Subcutaneous adipose tissue (tissue), 4 donors: ENCODE results near the gene LITAFD. TPM values are rescaled to one million over a fixed set of nuclear protein-coding genes. Genes with fewer than 3 reads are reported as not detected.

Experiments
- CTCF ChIP-seq: fragments of 450-650 bp; IDR thresholded peaks from one replicate; pipeline ENCODE4 v1.5.1; 2016; ENCODE audit warnings: low read depth, mild to moderate bottlenecking, control low read depth, antibody characterized with exemption, moderate library complexity
- total RNA-seq, 4 donors: library from RNA; depleted of rRNA; stranded (reverse); fragments of >200 nt; gene quantifications; one replicate each; pipeline ENCODE4 v1.1.0, GENCODE V29; 2016

LITAFD gene
- total RNA-seq, 4 donors from 2014 or later, result not detected

- no peak for TF ChIP-seq CTCF
Observed at GRCh38 chr16:8892101-8892575, 10.0 kb downstream of the LITAFD start.

DNA sequence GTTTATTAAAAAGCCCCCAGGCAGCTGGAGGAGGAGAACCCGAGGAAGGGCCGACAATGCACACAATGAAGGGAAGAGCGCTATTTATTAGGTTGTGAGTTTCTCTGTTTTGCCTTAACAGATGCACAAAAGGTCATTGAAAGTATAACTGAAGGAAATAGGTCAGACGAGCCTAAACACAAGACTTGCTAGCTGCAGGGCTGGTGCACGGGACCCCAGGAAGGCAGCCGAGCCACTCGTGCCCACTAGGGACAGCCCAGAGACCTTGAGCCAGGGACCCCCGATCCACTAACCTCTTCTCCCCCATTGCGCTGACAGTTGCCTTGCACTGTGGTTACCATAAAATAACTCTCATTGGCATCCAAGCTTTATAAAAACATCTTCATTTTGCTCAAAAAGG is 11.3 kb downstream of the LITAFD start:
- no peak for TF ChIP-seq CTCF

DNA sequence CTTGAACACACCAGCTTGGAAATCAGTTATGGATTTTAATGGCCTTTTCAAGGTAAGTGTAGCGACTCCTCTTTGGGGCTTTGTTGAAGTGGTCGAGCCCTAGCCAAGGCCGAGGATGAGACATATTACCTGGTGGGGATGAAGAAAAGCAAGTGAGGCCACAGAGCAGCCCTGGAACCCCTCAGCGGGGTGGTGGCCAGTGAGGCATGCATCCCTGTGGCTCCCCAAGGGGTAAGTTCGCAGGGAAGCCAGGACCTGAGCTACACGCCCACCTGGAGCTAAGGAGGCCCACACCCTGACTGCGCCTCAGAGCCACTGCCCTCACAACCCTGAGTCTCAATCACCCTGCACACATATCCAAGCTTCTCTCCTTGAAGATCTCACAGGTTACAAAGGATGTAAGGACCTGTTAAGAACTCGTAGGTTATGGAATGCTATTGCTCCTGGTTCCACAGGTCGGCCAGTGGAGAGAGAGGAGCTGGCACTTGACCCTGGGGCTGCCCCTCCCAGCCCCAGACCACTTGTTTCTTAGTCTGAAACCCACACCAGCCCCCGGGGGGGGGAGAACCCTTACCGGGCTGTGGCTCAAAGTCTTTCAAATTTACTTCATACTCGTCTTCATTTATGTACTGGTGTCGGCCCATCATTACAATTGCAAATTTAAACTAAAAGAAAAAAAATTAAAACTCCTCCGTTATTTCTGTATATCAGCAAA is 12.0 kb downstream of the LITAFD start:
- no peak for TF ChIP-seq CTCF

DNA sequence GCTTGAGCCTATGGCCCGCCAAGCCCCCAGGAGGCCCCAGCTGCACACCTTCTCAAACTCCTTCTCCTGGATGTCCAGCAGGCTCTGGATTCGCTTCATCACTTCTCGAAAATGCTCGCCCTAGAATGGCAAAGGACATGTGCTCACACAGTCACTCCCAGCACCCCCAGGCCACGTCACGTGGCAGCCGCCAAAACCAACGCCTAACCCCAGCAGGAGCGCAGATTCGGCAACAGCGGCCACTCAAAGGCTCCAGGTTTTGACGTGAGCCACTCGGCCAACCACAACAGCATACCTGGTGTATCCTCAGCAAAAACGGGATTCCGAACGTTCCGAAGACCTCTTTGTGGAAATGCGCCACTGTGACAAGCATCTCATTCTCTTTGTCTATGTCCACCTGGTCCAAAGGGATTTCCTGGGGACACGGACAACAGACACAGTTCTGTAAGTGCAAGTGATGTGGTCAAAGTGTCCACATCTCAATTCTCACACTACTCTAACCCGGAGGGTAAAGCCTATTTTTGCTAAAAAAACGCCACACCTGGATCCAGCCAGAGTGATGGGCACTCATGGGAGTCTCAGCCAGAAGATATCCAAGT is 12.7 kb downstream of the LITAFD start:
- no peak for TF ChIP-seq CTCF

DNA sequence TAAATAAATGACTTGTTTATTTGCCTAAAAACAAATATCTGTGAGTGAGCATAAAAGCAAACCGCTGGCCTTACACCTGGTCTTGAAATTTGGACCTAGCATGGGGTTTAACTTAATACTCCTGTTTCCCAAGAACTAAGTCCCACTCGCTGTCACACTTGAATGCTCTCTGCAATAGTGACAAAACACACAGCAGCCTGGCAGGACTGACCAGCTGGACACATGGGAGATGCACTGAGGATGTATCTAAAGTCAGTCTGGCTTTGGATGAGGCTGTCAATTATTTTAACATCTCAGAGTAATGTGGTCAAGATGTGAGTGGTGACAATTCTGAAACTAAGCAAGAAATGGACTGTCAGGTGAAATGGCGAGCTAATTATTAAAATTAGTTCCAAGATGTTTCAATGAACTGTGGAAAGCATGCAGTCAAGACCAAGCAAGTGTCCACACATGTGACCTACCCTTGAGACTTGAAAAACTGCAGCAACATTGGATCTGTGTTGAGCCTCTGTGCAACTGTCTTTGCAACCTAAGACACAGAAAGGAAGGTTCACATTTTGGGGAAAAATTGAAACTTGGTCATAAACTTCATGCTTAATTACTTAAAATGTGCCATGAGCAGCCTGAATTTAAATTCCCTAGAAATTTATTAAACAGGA is 16.6 kb downstream of the LITAFD start:
- no peak for TF ChIP-seq CTCF

- TF ChIP-seq CTCF, result no peak
Observed at GRCh38 chr16:8899709-8900317, 17.7 kb downstream of the LITAFD start.

DNA sequence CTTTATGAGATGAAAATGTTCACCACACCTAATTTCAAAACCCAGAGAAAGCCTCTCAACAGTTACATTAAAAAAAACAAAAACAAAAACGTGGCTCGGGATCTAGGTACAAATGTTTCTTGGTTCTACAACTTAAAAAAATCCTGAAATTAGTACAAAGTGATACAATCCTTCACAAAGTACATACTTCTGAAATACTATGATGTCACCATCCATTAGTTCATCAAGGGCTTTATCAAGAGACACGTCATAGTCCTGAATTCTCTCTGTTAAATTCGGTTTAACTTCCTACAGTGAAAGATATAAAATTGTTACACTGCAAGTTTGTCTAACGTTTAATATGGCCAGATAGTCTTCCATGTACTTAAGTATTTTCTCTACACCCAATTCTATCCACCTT is 18.2 kb downstream of the LITAFD start:
- no peak for TF ChIP-seq CTCF
